Testis (tissue), 2 donors: Measurements from ENCODE around the gene TBC1D1.

Experiments
- CTCF ChIP-seq, 3 experiments: fragments of 450-650 bp in 2 of 3; fragments of 200-600 bp in 1 of 3; sonication (generic) in 1 of 3; IDR thresholded peaks; one replicate each; pipeline ENCODE4 v1.5.1; 2016 to 2019; ENCODE audit warnings: antibody characterized with exemption in 3 of 3, mild to moderate bottlenecking in 2 of 3, moderate library complexity in 1 of 3
- POLR2A ChIP-seq: fragments of 450-650 bp; IDR thresholded peaks from one replicate; pipeline ENCODE4 v1.6.1; 2017; ENCODE audit warnings: antibody characterized with exemption, mild to moderate bottlenecking, moderate library complexity

GRCh38 chr4:38166082-38166481 lies 275.2 kb downstream of the TBC1D1 start:
- TF ChIP-seq CTCF (IDR thresholded peaks at IDR 0.05) (no peak), POLR2A (no peak)
